GM18498 (cell line): ENCODE data around the gene FAM163A.

Experiments used
- ATAC-seq: cut with Tn5 transposase; IDR thresholded peaks from one replicate; pipeline ENCODE4 v1.9.1; 2021; ENCODE audit warnings: mild to moderate bottlenecking, moderate library complexity; ENCODE audit not compliant: unreplicated experiment

Gene FAM163A

GRCh38 chr1:179750630-179751029 lies 7.5 kb downstream of the FAM163A start:
- ATAC-seq, result no peak

- no peak for ATAC-seq
Observed at GRCh38 chr1:179753061-179753460, 10.0 kb downstream of the FAM163A start.

GRCh38 chr1:179754041-179754624 lies 11.0 kb downstream of the FAM163A start:
- no peak for ATAC-seq

- no peak for ATAC-seq
Observed at GRCh38 chr1:179757933-179758332, 14.8 kb downstream of the FAM163A start.

- no peak for ATAC-seq
Observed at GRCh38 chr1:179760521-179760920, 17.4 kb downstream of the FAM163A start.

- ATAC-seq, result no peak
Observed at GRCh38 chr1:179761296-179761695, 18.2 kb downstream of the FAM163A start.

- no peak for ATAC-seq
Observed at GRCh38 chr1:179761846-179762640, 19.0 kb downstream of the FAM163A start.

- no peak for ATAC-seq
Observed at GRCh38 chr1:179767177-179767581, 24.1 kb downstream of the FAM163A start.

- no peak for ATAC-seq
Observed at GRCh38 chr1:179767996-179768395, 24.9 kb downstream of the FAM163A start.

GRCh38 chr1:179770887-179771502 lies 27.9 kb downstream of the FAM163A start:
- ATAC-seq, result no peak

GRCh38 chr1:179773264-179773663 lies 30.2 kb downstream of the FAM163A start:
- no peak for ATAC-seq

- ATAC-seq, result no peak
Observed at GRCh38 chr1:179774000-179774399, 30.9 kb downstream of the FAM163A start.

- no peak for ATAC-seq
Observed at GRCh38 chr1:179774566-179774965, 31.5 kb downstream of the FAM163A start.

GRCh38 chr1:179775009-179775408 lies 31.9 kb downstream of the FAM163A start:
- no peak for ATAC-seq

- no peak for ATAC-seq
Observed at GRCh38 chr1:179776831-179777230, 33.7 kb downstream of the FAM163A start.

- ATAC-seq, result no peak
Observed at GRCh38 chr1:179777731-179778130, 34.6 kb downstream of the FAM163A start.

GRCh38 chr1:179779645-179780272 lies 36.7 kb downstream of the FAM163A start:
- ATAC-seq, result no peak

- ATAC-seq, result no peak
Observed at GRCh38 chr1:179781962-179782361, 38.9 kb downstream of the FAM163A start.

GRCh38 chr1:179785031-179785431 lies 41.9 kb downstream of the FAM163A start:
- no peak for ATAC-seq

- no peak for ATAC-seq
Observed at GRCh38 chr1:179785728-179786127, 42.6 kb downstream of the FAM163A start.

GRCh38 chr1:179786815-179787685 lies 44.0 kb downstream of the FAM163A start:
- no peak for ATAC-seq
